Peyer's patch (tissue), 4 donors: ENCODE results near the gene PDE4D. TPM values are rescaled to one million over a fixed set of nuclear protein-coding genes. Genes with fewer than 3 reads are reported as not detected.

ENCODE experiments used
- DNase-seq, 3 donors: peaks; one replicate each; pipeline ENCODE4 v3.0.0-alpha.2; 2017 to 2019
- H3K27ac ChIP-seq, 4 donors: fragments of 200-600 bp; sonication (generic); one replicate each; pipeline ENCODE4 v1.5.1; 2016 to 2019
- H3K27me3 ChIP-seq, 2 donors: fragments of 200-600 bp; sonication (generic); one replicate each; pipeline ENCODE4 v1.5.1; 2019
- H3K36me3 ChIP-seq, 3 donors: fragments of 200-600 bp; sonication (generic); one replicate each; pipeline ENCODE4 v1.5.1; 2016 to 2019
- H3K4me1 ChIP-seq, 4 donors: fragments of 200-600 bp; sonication (generic); one replicate each; pipeline ENCODE4 v1.5.1; 2016 to 2019
- H3K4me3 ChIP-seq, 4 donors: fragments of 200-600 bp; sonication (generic); 1 replicate in 3 of 4; 2 replicates in 1 of 4; pipeline ENCODE4 v1.5.1; 2016 to 2019; ENCODE audit warnings: mild to moderate bottlenecking in 1 of 4
- H3K9me3 ChIP-seq, 4 donors: fragments of 200-600 bp; sonication (generic); one replicate each; pipeline ENCODE4 v1.5.1; 2016 to 2019; ENCODE audit warnings: mild to moderate bottlenecking in 1 of 4
- CTCF ChIP-seq, 6 experiments: fragments of 450-650 bp in 4 of 6; fragments of 200-600 bp in 2 of 6; sonication (generic) in 1 of 6; IDR thresholded peaks; one replicate each; pipeline ENCODE4 v1.5.1; 2017 to 2019; ENCODE audit warnings: antibody characterized with exemption in 6 of 6, mild to moderate bottlenecking in 3 of 6, moderate library complexity in 1 of 6
- POLR2A ChIP-seq, 2 donors: fragments of 450-650 bp; IDR thresholded peaks; one replicate each; pipeline ENCODE4 v1.5.1; 2017; ENCODE audit warnings: antibody characterized with exemption in 2 of 2, mild to moderate bottlenecking in 2 of 2, moderate library complexity in 2 of 2
- total RNA-seq, 4 donors: library from RNA; depleted of rRNA; stranded (reverse); fragments of >200 nt; gene quantifications; one replicate each; pipeline ENCODE4 v1.1.0, GENCODE V29; 2016

The PDE4D gene
- total RNA-seq, 4 donors from 2014 or later: 19.8 to 89.1 (median 43.9) TPM

GRCh38 chr5:59178071-59178470 lies 715.5 kb downstream of the PDE4D start:
- TF ChIP-seq CTCF (IDR thresholded peaks at IDR 0.05) (no peak), POLR2A (IDR thresholded peaks at IDR 0.05) (no peak)
- DNase-seq: no peak
- no peak overlapping the region for H3K27ac ChIP-seq
- no peaks in the 10 kb centered on the region for H3K9me3 ChIP-seq
- no peaks in the 10 kb centered on the region for H3K36me3 ChIP-seq
- H3K4me3 ChIP-seq: no peak overlapping the region
- no peaks in the 10 kb centered on the region for H3K27me3 ChIP-seq
- H3K4me1 ChIP-seq: no peaks in the 10 kb centered on the region

- TF ChIP-seq POLR2A (IDR thresholded peaks at IDR 0.05): no peak
- no peak for TF ChIP-seq CTCF (IDR thresholded peaks at IDR 0.05)
- no peaks in the 10 kb centered on the region for H3K27me3 ChIP-seq
- no peak overlapping the region for H3K4me3 ChIP-seq
- no peaks in the 10 kb centered on the region for H3K4me1 ChIP-seq
- H3K36me3 ChIP-seq: no peaks in the 10 kb centered on the region
- no peak overlapping the region for H3K27ac ChIP-seq
- DNase-seq: no peak
- H3K9me3 ChIP-seq: no peaks in the 10 kb centered on the region
Observed at GRCh38 chr5:59177644-59178043, 715.9 kb downstream of the PDE4D start.

- DNase-seq: peak in 1 of 3 donors; percentile 69
- no peaks in the 10 kb centered on the region for H3K4me1 ChIP-seq
- H3K9me3 ChIP-seq: no peaks in the 10 kb centered on the region
- TF ChIP-seq CTCF (IDR thresholded peaks at IDR 0.05) (peak in 5 of 6 experiments; percentile 69 to 89 (median 82)), POLR2A (IDR thresholded peaks at IDR 0.05) (no peak)
- no peaks in the 10 kb centered on the region for H3K36me3 ChIP-seq
- no peak overlapping the region for H3K27ac ChIP-seq
- H3K27me3 ChIP-seq: no peaks in the 10 kb centered on the region
- H3K4me3 ChIP-seq: no peak overlapping the region
Observed at GRCh38 chr5:59174248-59174844, 719.2 kb downstream of the PDE4D start.

- DNase-seq: no peak
- H3K9me3 ChIP-seq: no peaks in the 10 kb centered on the region
- H3K27me3 ChIP-seq: no peaks in the 10 kb centered on the region
- H3K4me3 ChIP-seq: no peak overlapping the region
- H3K4me1 ChIP-seq: no peaks in the 10 kb centered on the region
- no peak overlapping the region for H3K27ac ChIP-seq
- H3K36me3 ChIP-seq: no peaks in the 10 kb centered on the region
- TF ChIP-seq CTCF (IDR thresholded peaks at IDR 0.05) (peak in 1 of 6 experiments; percentile 5), POLR2A (IDR thresholded peaks at IDR 0.05) (no peak)
Observed at GRCh38 chr5:59173578-59173977, 719.9 kb downstream of the PDE4D start.

GRCh38 chr5:59171131-59171530 lies 722.4 kb downstream of the PDE4D start:
- Histone ChIP-seq H3K36me3 (no peaks in the 10 kb centered on the region), H3K4me3 (no peak overlapping the region), H3K4me1 (no peaks in the 10 kb centered on the region), H3K27me3 (no peaks in the 10 kb centered on the region), H3K27ac (no peak overlapping the region), H3K9me3 (no peaks in the 10 kb centered on the region)
- TF ChIP-seq CTCF (IDR thresholded peaks at IDR 0.05) (no peak), POLR2A (IDR thresholded peaks at IDR 0.05) (no peak)
- DNase-seq: no peak

- no peaks in the 10 kb centered on the region for H3K36me3 ChIP-seq
- H3K27me3 ChIP-seq: no peaks in the 10 kb centered on the region
- no peak overlapping the region for H3K4me3 ChIP-seq
- H3K9me3 ChIP-seq: no peaks in the 10 kb centered on the region
- DNase-seq: no peak
- no peaks in the 10 kb centered on the region for H3K4me1 ChIP-seq
- H3K27ac ChIP-seq: no peak overlapping the region
- no peak for TF ChIP-seq POLR2A (IDR thresholded peaks at IDR 0.05)
- TF ChIP-seq CTCF (IDR thresholded peaks at IDR 0.05): no peak
Observed at GRCh38 chr5:59169768-59170150, 723.8 kb downstream of the PDE4D start.
